ENCODE data around the gene RMRP.
"Not testable (repeated sequence)": the region's sequence is repeated elsewhere in the genome, so short reads cannot be mapped to it uniquely, and the experiment has no call there.

RMRP gene

GRCh38 chr9:35639225-35639624 is 18.6 kb downstream of the RMRP start:
- H3K4me1 ChIP-seq (ENCODE audit: control insufficient read depth in 1 of 2, insufficient read depth in 2 of 2, low read length in 2 of 2); H3K9me3 ChIP-seq (ENCODE audit: control insufficient read depth in 1 of 2, low read length in 2 of 2); H3K27ac ChIP-seq (ENCODE audit: low read length); H3K27me3 ChIP-seq (ENCODE audit: low read depth, low read length); H3K4me3 ChIP-seq (ENCODE audit: low read depth in 1 of 2, low read length in 2 of 2); H3K36me3 ChIP-seq (ENCODE audit: control insufficient read depth in 1 of 2, insufficient read depth in 2 of 2, low read length in 2 of 2): not testable (repeated sequence)

DNA sequence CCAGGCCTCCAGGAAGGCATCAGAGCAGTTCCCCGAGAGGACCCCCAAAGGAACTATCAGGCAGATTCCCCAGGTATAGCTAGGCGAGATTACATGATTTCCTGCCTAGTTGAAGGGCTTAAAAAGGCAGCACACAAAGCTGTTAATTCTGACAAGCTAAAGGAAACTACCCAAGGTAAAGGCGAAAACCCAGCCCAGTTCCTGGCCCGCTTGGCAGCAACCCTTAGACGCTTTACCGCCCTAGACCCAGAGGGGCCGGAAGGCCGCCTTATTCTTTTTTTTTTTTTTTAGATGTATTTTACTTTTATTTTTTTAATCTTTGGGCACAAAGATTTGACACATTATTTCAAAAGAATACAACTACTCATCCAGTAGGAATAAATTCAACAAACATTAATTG is 19.1 kb downstream of the RMRP start:
- H3K36me3 ChIP-seq (ENCODE audit: control insufficient read depth in 1 of 2, insufficient read depth in 2 of 2, low read length in 2 of 2); H3K4me1 ChIP-seq (ENCODE audit: control insufficient read depth in 1 of 2, insufficient read depth in 2 of 2, low read length in 2 of 2); H3K9me3 ChIP-seq (ENCODE audit: control insufficient read depth in 1 of 2, low read length in 2 of 2); H3K27me3 ChIP-seq (ENCODE audit: low read depth, low read length); H3K4me3 ChIP-seq (ENCODE audit: low read depth in 1 of 2, low read length in 2 of 2); H3K27ac ChIP-seq (ENCODE audit: low read length): not testable (repeated sequence)

- H3K4me1 ChIP-seq (ENCODE audit: control insufficient read depth in 1 of 2, insufficient read depth in 2 of 2, low read length in 2 of 2); H3K36me3 ChIP-seq (ENCODE audit: control insufficient read depth in 1 of 2, insufficient read depth in 2 of 2, low read length in 2 of 2); H3K9me3 ChIP-seq (ENCODE audit: control insufficient read depth in 1 of 2, low read length in 2 of 2); H3K4me3 ChIP-seq (ENCODE audit: low read depth in 1 of 2, low read length in 2 of 2); H3K27ac ChIP-seq (ENCODE audit: low read length); H3K27me3 ChIP-seq (ENCODE audit: low read depth, low read length): not testable (repeated sequence)
These were observed 20.3 kb downstream of the RMRP start for GRCh38 chr9:35637427-35637955.

GRCh38 chr9:35636877-35637246 is 21.0 kb downstream of the RMRP start:
- H3K36me3 ChIP-seq (ENCODE audit: control insufficient read depth in 1 of 2, insufficient read depth in 2 of 2, low read length in 2 of 2); H3K9me3 ChIP-seq (ENCODE audit: control insufficient read depth in 1 of 2, low read length in 2 of 2); H3K4me1 ChIP-seq (ENCODE audit: control insufficient read depth in 1 of 2, insufficient read depth in 2 of 2, low read length in 2 of 2); H3K4me3 ChIP-seq (ENCODE audit: low read depth in 1 of 2, low read length in 2 of 2); H3K27ac ChIP-seq (ENCODE audit: low read length); H3K27me3 ChIP-seq (ENCODE audit: low read depth, low read length): not testable (repeated sequence)

GRCh38 chr9:35636135-35636876 is 21.5 kb downstream of the RMRP start:
- no peaks in the 10 kb centered on the region for H3K36me3 ChIP-seq (ENCODE audit: control insufficient read depth in 1 of 2, insufficient read depth in 2 of 2, low read length in 2 of 2)
- no peaks in the 10 kb centered on the region for H3K4me1 ChIP-seq (ENCODE audit: control insufficient read depth in 1 of 2, insufficient read depth in 2 of 2, low read length in 2 of 2)
- H3K4me3 ChIP-seq (ENCODE audit: low read depth in 1 of 2, low read length in 2 of 2): no peak overlapping the region
- no peaks in the 10 kb centered on the region for H3K27me3 ChIP-seq (ENCODE audit: low read depth, low read length)
- H3K9me3 ChIP-seq (ENCODE audit: control insufficient read depth in 1 of 2, low read length in 2 of 2): no peaks in the 10 kb centered on the region
- no peak overlapping the region for H3K27ac ChIP-seq (ENCODE audit: low read length)

DNA sequence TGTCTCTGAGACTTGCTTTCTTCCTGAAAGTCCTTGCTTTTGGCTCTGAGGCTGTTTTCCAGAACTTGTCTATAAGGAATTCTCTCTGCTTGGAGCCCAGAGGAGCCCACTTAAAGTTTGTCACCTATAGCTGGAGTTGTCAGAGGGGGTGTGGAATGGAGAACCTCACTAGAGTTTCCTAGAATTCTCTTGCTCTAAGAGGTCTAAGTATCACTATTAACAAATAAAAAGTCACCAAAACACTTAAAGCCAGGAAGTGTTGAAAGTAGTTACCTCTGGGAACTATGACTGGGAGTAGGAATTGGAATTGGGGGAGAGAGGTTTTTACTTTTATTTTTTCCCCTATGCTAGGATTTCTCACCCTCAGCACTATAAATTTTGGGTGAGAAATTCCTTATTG is 22.1 kb downstream of the RMRP start:
- Histone ChIP-seq H3K36me3 (ENCODE audit: control insufficient read depth in 1 of 2, insufficient read depth in 2 of 2, low read length in 2 of 2) (no peaks in the 10 kb centered on the region), H3K27me3 (ENCODE audit: low read depth, low read length) (no peaks in the 10 kb centered on the region), H3K4me3 (ENCODE audit: low read depth in 1 of 2, low read length in 2 of 2) (no peak overlapping the region), H3K9me3 (ENCODE audit: control insufficient read depth in 1 of 2, low read length in 2 of 2) (no peaks in the 10 kb centered on the region), H3K27ac (ENCODE audit: low read length) (no peak overlapping the region), H3K4me1 (ENCODE audit: control insufficient read depth in 1 of 2, insufficient read depth in 2 of 2, low read length in 2 of 2) (no peaks in the 10 kb centered on the region)

DNA sequence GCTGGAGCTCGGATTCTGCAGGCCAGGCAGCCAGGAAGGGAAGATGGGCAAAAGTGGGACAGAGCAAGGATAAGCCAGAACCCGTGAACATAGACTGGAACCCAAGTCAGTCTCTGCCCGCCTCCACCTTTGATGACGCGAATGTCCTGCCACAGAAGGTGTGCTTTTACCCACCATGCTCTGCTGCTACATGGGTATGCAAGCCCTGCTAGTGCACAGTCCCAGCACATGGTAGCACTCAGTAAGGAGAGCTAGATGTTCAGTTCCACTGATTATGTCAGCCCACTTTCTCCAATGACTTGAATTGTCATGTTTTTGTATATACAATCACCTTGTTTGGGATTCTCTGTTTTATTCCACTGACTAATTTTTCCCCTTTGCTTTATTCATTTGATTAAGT is 28.2 kb downstream of the RMRP start:
- no peaks in the 10 kb centered on the region for H3K9me3 ChIP-seq (ENCODE audit: control insufficient read depth in 1 of 2, low read length in 2 of 2)
- H3K27me3 ChIP-seq (ENCODE audit: low read depth, low read length): no peaks in the 10 kb centered on the region
- H3K36me3 ChIP-seq (ENCODE audit: control insufficient read depth in 1 of 2, insufficient read depth in 2 of 2, low read length in 2 of 2): no peaks in the 10 kb centered on the region
- no peak overlapping the region for H3K27ac ChIP-seq (ENCODE audit: low read length)
- H3K4me3 ChIP-seq (ENCODE audit: low read depth in 1 of 2, low read length in 2 of 2): no peak overlapping the region
- H3K4me1 ChIP-seq (ENCODE audit: control insufficient read depth in 1 of 2, insufficient read depth in 2 of 2, low read length in 2 of 2): no peaks in the 10 kb centered on the region

DNA sequence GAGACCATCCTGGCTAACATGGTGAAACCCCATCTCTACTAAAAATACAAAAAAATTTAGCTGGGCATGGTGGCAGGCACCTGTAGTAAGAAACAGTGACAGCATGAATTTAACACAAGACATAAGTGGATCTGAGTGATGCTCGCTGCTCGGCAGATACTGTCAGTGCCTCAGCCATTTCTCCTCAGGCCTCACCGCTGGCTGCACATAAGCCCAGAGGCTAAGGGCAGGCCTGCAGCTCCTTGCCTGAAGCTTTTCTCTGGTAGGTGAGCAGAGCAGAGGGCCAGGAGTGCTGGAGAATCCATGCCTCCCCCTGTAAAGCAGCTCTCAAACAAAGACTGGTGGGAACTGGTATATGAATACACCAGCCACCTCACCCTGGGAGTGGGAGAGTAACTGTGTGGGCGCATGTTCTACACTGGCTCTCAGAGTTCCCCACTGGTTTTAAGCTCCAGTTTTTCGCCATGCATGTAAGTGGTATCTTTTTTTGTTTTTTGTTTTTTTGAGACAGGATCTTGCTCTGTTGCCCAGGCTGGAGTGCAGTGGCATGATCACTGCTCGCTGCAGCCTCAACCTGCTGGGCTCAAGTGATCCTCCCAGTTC is 29.3 kb downstream of the RMRP start:
- H3K36me3 ChIP-seq (ENCODE audit: control insufficient read depth in 1 of 2, insufficient read depth in 2 of 2, low read length in 2 of 2): no peaks in the 10 kb centered on the region
- H3K4me3 ChIP-seq (ENCODE audit: low read depth in 1 of 2, low read length in 2 of 2): no peak overlapping the region
- no peaks in the 10 kb centered on the region for H3K4me1 ChIP-seq (ENCODE audit: control insufficient read depth in 1 of 2, insufficient read depth in 2 of 2, low read length in 2 of 2)
- no peaks in the 10 kb centered on the region for H3K27me3 ChIP-seq (ENCODE audit: low read depth, low read length)
- no peaks in the 10 kb centered on the region for H3K9me3 ChIP-seq (ENCODE audit: control insufficient read depth in 1 of 2, low read length in 2 of 2)
- H3K27ac ChIP-seq (ENCODE audit: low read length): no peak overlapping the region

- Histone ChIP-seq H3K4me3 (ENCODE audit: low read depth in 1 of 2, low read length in 2 of 2) (no peak overlapping the region), H3K27ac (ENCODE audit: low read length) (no peak overlapping the region), H3K9me3 (ENCODE audit: control insufficient read depth in 1 of 2, low read length in 2 of 2) (no peaks in the 10 kb centered on the region), H3K4me1 (ENCODE audit: control insufficient read depth in 1 of 2, insufficient read depth in 2 of 2, low read length in 2 of 2) (no peaks in the 10 kb centered on the region), H3K36me3 (ENCODE audit: control insufficient read depth in 1 of 2, insufficient read depth in 2 of 2, low read length in 2 of 2) (no peaks in the 10 kb centered on the region), H3K27me3 (ENCODE audit: low read depth, low read length) (no peaks in the 10 kb centered on the region)
These were observed 30.2 kb downstream of the RMRP start for GRCh38 chr9:35627575-35627974.

GRCh38 chr9:35619800-35620158 is 38.0 kb downstream of the RMRP start:
- H3K36me3 ChIP-seq (ENCODE audit: control insufficient read depth in 1 of 2, insufficient read depth in 2 of 2, low read length in 2 of 2): no peaks in the 10 kb centered on the region
- no peak overlapping the region for H3K27ac ChIP-seq (ENCODE audit: low read length)
- H3K4me3 ChIP-seq (ENCODE audit: low read depth in 1 of 2, low read length in 2 of 2): no peak overlapping the region
- H3K4me1 ChIP-seq (ENCODE audit: control insufficient read depth in 1 of 2, insufficient read depth in 2 of 2, low read length in 2 of 2): peaks cover 0 to 8% of the 10 kb centered on the region in 2 donors
- no peaks in the 10 kb centered on the region for H3K9me3 ChIP-seq (ENCODE audit: control insufficient read depth in 1 of 2, low read length in 2 of 2)
- H3K27me3 ChIP-seq (ENCODE audit: low read depth, low read length): no peaks in the 10 kb centered on the region

DNA sequence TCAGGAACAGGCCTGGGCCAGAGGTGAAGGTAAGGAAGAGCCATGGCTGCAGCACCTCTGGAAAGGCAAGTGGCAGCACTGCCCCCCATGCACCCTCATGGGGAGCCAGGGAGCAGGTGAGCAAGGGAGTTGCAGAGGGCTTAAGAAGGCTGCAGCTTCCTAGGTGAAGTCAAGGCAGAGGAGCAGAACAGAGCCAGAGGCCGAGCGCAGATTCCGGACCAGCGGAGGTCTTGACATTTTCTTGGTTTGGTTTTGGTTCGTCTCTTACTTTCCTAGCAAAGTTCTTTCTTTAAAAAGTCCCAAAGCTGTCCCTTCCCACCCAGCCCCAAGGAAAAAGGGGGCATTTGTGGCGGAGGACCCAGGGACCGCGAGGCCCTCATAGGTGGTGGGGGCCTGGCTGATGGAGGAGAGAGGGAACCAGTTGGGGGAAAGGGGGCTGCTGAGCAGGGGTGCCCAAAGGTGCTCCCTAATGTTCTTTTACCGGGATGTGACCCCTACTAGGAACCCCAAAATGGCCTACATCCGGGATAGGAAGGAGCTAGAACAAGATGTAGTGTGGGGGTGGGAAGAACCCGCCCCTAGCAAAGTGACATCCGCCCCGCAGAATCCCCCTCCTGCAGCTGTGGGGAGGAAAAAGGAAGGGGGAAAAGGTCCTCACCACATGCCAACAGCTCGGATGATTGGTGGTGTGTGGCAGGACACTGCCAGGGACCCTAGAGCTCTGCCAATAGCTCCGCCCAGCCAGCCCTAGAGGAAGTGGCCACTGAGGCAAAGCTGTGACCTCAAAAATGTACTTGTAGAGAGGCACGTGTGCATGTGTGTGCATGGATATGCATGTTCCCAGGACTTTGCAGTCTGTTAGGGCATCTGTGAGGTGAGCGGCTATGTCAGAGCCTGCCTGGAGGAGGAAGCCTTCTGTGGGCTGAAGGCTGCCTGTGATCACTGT is 38.7 kb downstream of the RMRP start:
- no peaks in the 10 kb centered on the region for H3K27me3 ChIP-seq (ENCODE audit: low read depth, low read length)
- H3K27ac ChIP-seq (ENCODE audit: low read length): no peak overlapping the region

More for the DNA sequence above, 38.7 kb downstream of the RMRP start:
- Histone ChIP-seq H3K9me3 (ENCODE audit: control insufficient read depth in 1 of 2, low read length in 2 of 2) (no peaks in the 10 kb centered on the region), H3K4me3 (ENCODE audit: low read depth in 1 of 2, low read length in 2 of 2) (no peak overlapping the region), H3K36me3 (ENCODE audit: control insufficient read depth in 1 of 2, insufficient read depth in 2 of 2, low read length in 2 of 2) (no peaks in the 10 kb centered on the region), H3K4me1 (ENCODE audit: control insufficient read depth in 1 of 2, insufficient read depth in 2 of 2, low read length in 2 of 2) (peaks cover 0 to 8% of the 10 kb centered on the region in 2 donors)
